NB4 (cell line): ENCODE data around the gene SMIM38.

ENCODE experiments used
- CTCF ChIP-seq: IDR thresholded peaks from one replicate; pipeline ENCODE4 v1.5.1; 2012; ENCODE audit warnings: low read depth, low read length
- MAX ChIP-seq: IDR thresholded peaks from 2 replicates; pipeline ENCODE4 v1.6.1; 2011; ENCODE audit warnings: low read depth, low read length
- MYC ChIP-seq: IDR thresholded peaks from 2 replicates; pipeline ENCODE4 v1.6.1; 2011; ENCODE audit warnings: low read depth, low read length
- POLR2A ChIP-seq: IDR thresholded peaks from 2 replicates; pipeline ENCODE4 v1.6.1; 2011; ENCODE audit warnings: mild to moderate bottlenecking; ENCODE audit not compliant: insufficient read length; ENCODE audit errors: extremely low read depth

GRCh38 chr11:69122630-69123431 lies 32.9 kb upstream of the SMIM38 start:
- TF ChIP-seq CTCF (no peak), MAX (no peak), POLR2A (no peak), MYC (no peak)
